ENCODE results near the gene FBXW5. TPM values are rescaled to one million over a fixed set of nuclear protein-coding genes. Genes with fewer than 3 reads are reported as not detected.

Gene FBXW5
- total RNA-seq, 3 donors from 2014 or later: 103 to 183 (median 126) TPM

GRCh38 chr9:136943291-136944211 lies 987 bp downstream of the FBXW5 start:
- Histone ChIP-seq H3K4me1 (peaks cover 8 to 10% of the 10 kb centered on the region in 2 donors), H3K27ac (peak overlapping the region; percentile 83 to 92), H3K27me3 (no peaks in the 10 kb centered on the region), H3K4me3 (peak overlapping the region; percentile 62 to 91 (median 85)), H3K36me3 (peaks cover 11% of the 10 kb centered on the region), H3K9me3 (no peaks in the 10 kb centered on the region)
- no peak for DNase-seq (ENCODE audit: low spot score in 2 of 2)
- intact Hi-C loops (cut with DNase I; ENCODE audit: low total_unique reads): loop anchor here (2.0 kb wide), 1 partner anchor 59 kb away; no protein-coding TSS in a partner anchor
- TF ChIP-seq POLR2AphosphoS5 (IDR thresholded peaks at IDR 0.05) (no peak), POLR2A (IDR thresholded peaks at IDR 0.05) (no peak), CTCF (IDR thresholded peaks at IDR 0.05) (no peak)

GRCh38 chr9:136942881-136943230 lies 1.7 kb downstream of the FBXW5 start:
- TF ChIP-seq CTCF (IDR thresholded peaks at IDR 0.05): no peak
- no peak for TF ChIP-seq POLR2AphosphoS5 (IDR thresholded peaks at IDR 0.05)
- no peak for TF ChIP-seq POLR2A (IDR thresholded peaks at IDR 0.05)
- DNase-seq (ENCODE audit: low spot score in 2 of 2): no peak
- Histone ChIP-seq H3K27ac (no peak overlapping the region), H3K4me1 (peaks cover 8 to 10% of the 10 kb centered on the region in 2 donors), H3K9me3 (no peaks in the 10 kb centered on the region), H3K27me3 (no peaks in the 10 kb centered on the region), H3K36me3 (peaks cover 11% of the 10 kb centered on the region), H3K4me3 (peak overlapping the region; percentile 62 to 91 (median 85))
- intact Hi-C loops (cut with DNase I; ENCODE audit: low total_unique reads): loop anchor here (2.0 kb wide), 1 partner anchor 58 kb away; no protein-coding TSS in a partner anchor

DNA sequence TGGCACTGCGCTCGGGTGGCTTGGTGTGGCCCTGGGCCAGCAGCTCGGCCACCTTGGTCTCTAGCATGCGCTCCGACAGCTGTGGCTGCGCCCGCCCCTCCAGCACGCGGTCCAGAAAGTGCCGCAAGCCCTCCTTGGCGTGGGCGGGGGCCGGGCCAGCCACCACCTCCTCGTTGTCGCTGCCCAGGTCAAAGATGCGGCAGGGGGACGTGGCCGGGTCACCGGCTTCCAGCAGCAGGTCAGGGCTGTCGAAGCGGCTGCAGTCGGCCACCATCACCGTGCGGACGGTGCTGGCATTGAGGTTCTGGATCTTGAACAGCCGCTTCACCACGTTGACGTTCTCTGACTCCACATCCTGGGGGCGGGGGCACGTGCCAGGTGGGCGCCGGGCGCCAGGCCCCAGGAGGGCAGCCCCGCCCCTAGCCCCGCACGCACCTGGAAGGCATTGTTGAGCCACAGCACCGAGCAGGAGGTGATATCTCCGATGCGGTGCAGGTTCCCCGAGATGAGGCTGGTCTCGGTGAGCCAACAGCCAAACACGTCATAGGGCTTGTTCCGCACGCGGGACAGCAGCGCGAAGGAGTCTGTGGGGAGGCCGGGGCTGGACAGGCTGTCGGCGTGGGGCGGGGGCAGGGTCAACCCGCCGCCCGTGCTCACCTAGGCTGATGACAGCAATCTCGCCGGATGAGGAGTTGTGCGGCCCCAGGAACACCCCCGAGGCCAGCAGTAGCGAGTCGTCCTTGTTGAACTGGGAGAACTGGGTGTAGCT lies 2.2 kb downstream of the FBXW5 start:
- Histone ChIP-seq H3K27ac (no peak overlapping the region), H3K4me3 (peak overlapping the region in 1 of 3 donors; percentile 91), H3K27me3 (no peaks in the 10 kb centered on the region), H3K36me3 (peaks cover 11% of the 10 kb centered on the region), H3K9me3 (no peaks in the 10 kb centered on the region), H3K4me1 (peaks cover 8 to 10% of the 10 kb centered on the region in 2 donors)
- DNase-seq (ENCODE audit: low spot score in 2 of 2): no peak
- intact Hi-C loops (cut with DNase I; ENCODE audit: low total_unique reads): loop anchor here (2.0 kb wide), 1 partner anchor 57 kb away; no protein-coding TSS in a partner anchor
- no peak for TF ChIP-seq POLR2AphosphoS5 (IDR thresholded peaks at IDR 0.05)
- TF ChIP-seq CTCF (IDR thresholded peaks at IDR 0.05): no peak
- no peak for TF ChIP-seq POLR2A (IDR thresholded peaks at IDR 0.05)

GRCh38 chr9:136941231-136942111 lies 3.1 kb downstream of the FBXW5 start:
- intact Hi-C loops (cut with DNase I; ENCODE audit: low total_unique reads): loop anchor here (2.0 kb wide), 1 partner anchor 57 kb away; no protein-coding TSS in a partner anchor
- peaks cover 11% of the 10 kb centered on the region for H3K36me3 ChIP-seq
- H3K27me3 ChIP-seq: no peaks in the 10 kb centered on the region
- H3K4me1 ChIP-seq: peaks cover 8 to 10% of the 10 kb centered on the region in 2 donors
- no peak overlapping the region for H3K27ac ChIP-seq
- DNase-seq (ENCODE audit: low spot score in 2 of 2): no peak
- no peaks in the 10 kb centered on the region for H3K9me3 ChIP-seq
- no peak overlapping the region for H3K4me3 ChIP-seq
- TF ChIP-seq CTCF (IDR thresholded peaks at IDR 0.05) (no peak), POLR2A (IDR thresholded peaks at IDR 0.05) (no peak), POLR2AphosphoS5 (IDR thresholded peaks at IDR 0.05) (no peak)

Measured in breast epithelium (tissue), 4 donors.